ENCODE results near the gene VRTN. TPM values are rescaled to one million over a fixed set of nuclear protein-coding genes. Genes with fewer than 3 reads are reported as not detected.

Gene VRTN
- total RNA-seq, 4 donors from 2014 or later, result not detected

DNA sequence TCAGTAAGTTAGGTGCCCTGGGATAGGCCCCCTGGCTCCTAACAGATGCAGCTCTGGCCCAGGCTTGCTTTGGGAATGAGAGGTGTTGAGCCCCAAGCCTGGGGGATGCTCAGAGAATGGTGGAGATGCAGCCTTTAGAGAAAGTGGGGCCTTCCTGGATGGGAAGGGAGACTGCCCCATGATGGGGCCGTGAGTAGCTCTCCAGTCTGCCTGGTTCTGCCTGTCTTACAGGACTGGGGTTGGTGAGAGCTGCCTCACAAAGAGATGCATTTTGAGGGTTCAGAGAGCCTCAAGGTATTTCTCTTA, 523 bp upstream of the VRTN start:
- no peaks in the 10 kb centered on the region for H3K4me1 ChIP-seq
- 29% methylated on average over 1 of the region's 1 CpG for WGBS
- H3K27ac ChIP-seq (replicated peaks in 1 of 4), result no peak overlapping the region
- no peak for TF ChIP-seq POLR2A (IDR thresholded peaks at IDR 0.05; ENCODE audit: low read depth)
- TF ChIP-seq, protein P1, sequence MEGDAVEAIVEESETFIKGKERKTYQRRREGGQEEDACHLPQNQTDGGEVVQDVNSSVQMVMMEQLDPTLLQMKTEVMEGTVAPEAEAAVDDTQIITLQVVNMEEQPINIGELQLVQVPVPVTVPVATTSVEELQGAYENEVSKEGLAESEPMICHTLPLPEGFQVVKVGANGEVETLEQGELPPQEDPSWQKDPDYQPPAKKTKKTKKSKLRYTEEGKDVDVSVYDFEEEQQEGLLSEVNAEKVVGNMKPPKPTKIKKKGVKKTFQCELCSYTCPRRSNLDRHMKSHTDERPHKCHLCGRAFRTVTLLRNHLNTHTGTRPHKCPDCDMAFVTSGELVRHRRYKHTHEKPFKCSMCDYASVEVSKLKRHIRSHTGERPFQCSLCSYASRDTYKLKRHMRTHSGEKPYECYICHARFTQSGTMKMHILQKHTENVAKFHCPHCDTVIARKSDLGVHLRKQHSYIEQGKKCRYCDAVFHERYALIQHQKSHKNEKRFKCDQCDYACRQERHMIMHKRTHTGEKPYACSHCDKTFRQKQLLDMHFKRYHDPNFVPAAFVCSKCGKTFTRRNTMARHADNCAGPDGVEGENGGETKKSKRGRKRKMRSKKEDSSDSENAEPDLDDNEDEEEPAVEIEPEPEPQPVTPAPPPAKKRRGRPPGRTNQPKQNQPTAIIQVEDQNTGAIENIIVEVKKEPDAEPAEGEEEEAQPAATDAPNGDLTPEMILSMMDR (IDR thresholded peaks at IDR 0.05), result no peak
- no peak for TF ChIP-seq POLR2AphosphoS5 (IDR thresholded peaks at IDR 0.05)
- no peak for TF ChIP-seq EP300 (IDR thresholded peaks at IDR 0.05)
- no peaks in the 10 kb centered on the region for H3K9me3 ChIP-seq
- H3K27me3 ChIP-seq, result peaks cover 0 to 68% (median 0%) of the 10 kb centered on the region in 4 donors
- intact Hi-C loops (cut with DNase I), result no loop called here
- no peak for DNase-seq (ENCODE audit: extremely low spot score)
- H3K36me3 ChIP-seq, result no peaks in the 10 kb centered on the region
- no peak overlapping the region for H3K4me3 ChIP-seq

DNA sequence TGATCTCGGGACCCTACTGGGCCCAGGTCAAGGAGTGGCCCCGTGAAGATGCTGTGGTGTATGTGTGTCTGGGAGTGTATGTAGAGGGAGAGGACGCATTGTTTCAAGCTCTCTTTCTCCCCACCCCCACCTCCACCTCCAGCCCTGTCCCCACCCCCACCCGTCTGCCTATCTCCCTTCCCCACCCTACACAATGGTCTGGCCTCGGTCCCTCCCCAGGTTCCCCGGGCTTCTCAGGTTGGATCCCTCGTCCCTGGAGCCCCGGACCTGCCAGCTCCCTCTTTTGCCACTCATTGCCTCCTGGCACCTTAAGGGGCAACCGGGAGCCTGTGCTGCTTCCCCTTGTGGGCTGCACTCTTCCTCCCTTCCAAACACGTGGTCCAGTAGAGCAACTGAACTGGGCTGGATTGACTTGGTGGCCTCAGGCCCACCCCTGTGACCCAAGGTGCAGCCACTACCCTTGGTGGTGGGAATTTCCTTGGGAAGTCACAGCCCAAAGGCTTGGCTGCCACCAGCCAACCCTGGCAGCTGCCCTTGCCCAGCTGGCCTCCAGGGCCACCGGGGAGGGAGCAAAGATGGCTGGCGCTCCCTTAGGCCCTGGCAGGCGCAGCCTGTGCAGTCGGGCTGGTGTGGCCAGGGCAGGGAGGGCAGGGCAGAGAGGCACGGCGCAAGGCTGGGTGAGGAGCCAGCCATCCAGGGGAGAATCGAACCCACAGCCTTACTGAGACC, 628 bp downstream of the VRTN start:
- Histone ChIP-seq H3K27ac (replicated peaks in 1 of 4) (no peak overlapping the region), H3K9me3 (no peaks in the 10 kb centered on the region), H3K4me1 (no peaks in the 10 kb centered on the region), H3K36me3 (no peaks in the 10 kb centered on the region), H3K27me3 (peaks cover 0 to 66% (median 0%) of the 10 kb centered on the region in 4 donors), H3K4me3 (no peak overlapping the region)
- no peak for DNase-seq (ENCODE audit: extremely low spot score)
- intact Hi-C loops (cut with DNase I), result no loop called here
- TF ChIP-seq, protein P1 (IDR thresholded peaks at IDR 0.05), result no peak
- TF ChIP-seq EP300 (IDR thresholded peaks at IDR 0.05) (no peak), POLR2A (IDR thresholded peaks at IDR 0.05; ENCODE audit: low read depth) (no peak), POLR2AphosphoS5 (IDR thresholded peaks at IDR 0.05) (no peak)
- WGBS, result 45% methylated on average over 13 of the region's 17 CpGs

- H3K27me3 ChIP-seq, result peaks cover 0 to 66% (median 0%) of the 10 kb centered on the region in 4 donors
- H3K36me3 ChIP-seq, result no peaks in the 10 kb centered on the region
- WGBS, result 40% methylated on average over 4 of the region's 4 CpGs
- no peak overlapping the region for H3K27ac ChIP-seq (replicated peaks in 1 of 4)
- no peak for DNase-seq (ENCODE audit: extremely low spot score)
- no peak for TF ChIP-seq POLR2A (IDR thresholded peaks at IDR 0.05; ENCODE audit: low read depth)
- TF ChIP-seq EP300 (IDR thresholded peaks at IDR 0.05), result no peak
- TF ChIP-seq, protein P1 (IDR thresholded peaks at IDR 0.05), result no peak
- no peak for TF ChIP-seq POLR2AphosphoS5 (IDR thresholded peaks at IDR 0.05)
- H3K4me1 ChIP-seq, result no peaks in the 10 kb centered on the region
- H3K9me3 ChIP-seq, result no peaks in the 10 kb centered on the region
- H3K4me3 ChIP-seq, result no peak overlapping the region
- intact Hi-C loops (cut with DNase I), result no loop called here
These were observed 1.5 kb downstream of the VRTN start for GRCh38 chr14:74349757-74350156.

GRCh38 chr14:74350211-74350927, 2.1 kb downstream of the VRTN start:
- no peak overlapping the region for H3K4me3 ChIP-seq
- no peaks in the 10 kb centered on the region for H3K4me1 ChIP-seq
- intact Hi-C loops (cut with DNase I), result no loop called here
- TF ChIP-seq POLR2AphosphoS5 (IDR thresholded peaks at IDR 0.05) (no peak), POLR2A (IDR thresholded peaks at IDR 0.05; ENCODE audit: low read depth) (no peak), EP300 (IDR thresholded peaks at IDR 0.05) (no peak)
- TF ChIP-seq, protein P1 (IDR thresholded peaks at IDR 0.05), result no peak
- H3K36me3 ChIP-seq, result no peaks in the 10 kb centered on the region
- no peak overlapping the region for H3K27ac ChIP-seq (replicated peaks in 1 of 4)
- no peak for DNase-seq (ENCODE audit: extremely low spot score)
- H3K9me3 ChIP-seq, result no peaks in the 10 kb centered on the region
- WGBS, result 45% methylated on average over 11 of the region's 11 CpGs
- peaks cover 0 to 62% (median 0%) of the 10 kb centered on the region in 4 donors for H3K27me3 ChIP-seq

Data from esophagus muscularis mucosa (tissue), 4 donors.